RWPE1 (cell line): Measurements from ENCODE around the gene RFFL.
"Not testable (repeated sequence)": the region's sequence is repeated elsewhere in the genome, so short reads cannot be mapped to it uniquely, and the experiment has no call there.

ENCODE experiments used
- CTCF ChIA-PET: fragments of 350-600 bp; sonication (Branson Sonifier 250); formaldehyde crosslinking; extraction: SDS; loops from one replicate; lab custom pipeline; 2021; lab: Yijun Ruan, JAX
- POLR2A ChIA-PET: fragments of 400-600 bp; formaldehyde crosslinking; extraction: SDS; loops from one replicate; lab custom pipeline; 2020; ENCODE audit warnings: antibody characterized with exemption; ENCODE audit not compliant: low non-redundant PET; lab: Yijun Ruan, JAX
- DNase-seq: peaks from one replicate; pipeline ENCODE4 v3.0.0; 2012; ENCODE audit warnings: low spot score
- H3K27ac ChIP-seq: fragments of 450-650 bp; 2 replicates; pipeline ENCODE4 v1.5.1; 2017
- CTCF ChIP-seq: fragments of 450-650 bp; conservative IDR thresholded peaks from 2 replicates; pipeline ENCODE4 v1.5.1; 2017; ENCODE audit warnings: low read depth, mild to moderate bottlenecking

RFFL gene

GRCh38 chr17:35063514-35064223 lies at the start of gene RFFL:
RFFL (minus strand) TSS chr17:35063707; CDS start chr17:35026553, 37,154 bp downstream.
- peak; percentile 96 for DNase-seq
- CTCF ChIA-PET = interaction anchor here (0.8 to 1.1 kb wide), 2 partner anchors 24 to 39 kb away, joined by 3 to 4 read pairs; no protein-coding TSS in a partner anchor
- POLR2A ChIA-PET = no interaction called here
- TF ChIP-seq CTCF = peak; percentile 23; the same call in 1 of the 2 replicates
- peak within 1 kb of the TSS; percentile 91 for H3K27ac ChIP-seq

GRCh38 chr17:35110791-35111190 lies 47.3 kb upstream of the RFFL start:
- H3K27ac ChIP-seq, POLR2A ChIA-PET, CTCF ChIA-PET, DNase-seq: not testable (repeated sequence)

GRCh38 chr17:35104844-35105450 lies 41.4 kb upstream of the RFFL start:
- DNase-seq = no peak
- TF ChIP-seq CTCF = no peak
- CTCF ChIA-PET = no interaction called here
- POLR2A ChIA-PET = no interaction called here
- H3K27ac ChIP-seq = no peak overlapping the region

GRCh38 chr17:35103271-35103670 lies 39.8 kb upstream of the RFFL start:
- CTCF ChIA-PET = interaction anchor here (0.6 to 2.2 kb wide), 4 partner anchors 14 to 684 kb away, joined by 3 to 7 read pairs (median 4); no protein-coding TSS in a partner anchor
- POLR2A ChIA-PET = no interaction called here
- DNase-seq = no peak
- no peak for TF ChIP-seq CTCF
- H3K27ac ChIP-seq = no peak overlapping the region

- CTCF ChIA-PET = interaction anchor here (0.6 to 2.2 kb wide), 3 partner anchors 12 to 869 kb away, joined by 4 to 7 read pairs (median 4); no protein-coding TSS in a partner anchor
- H3K27ac ChIP-seq = no peak overlapping the region
- POLR2A ChIA-PET = no interaction called here
- DNase-seq = no peak
- TF ChIP-seq CTCF = no peak
Observed at GRCh38 chr17:35101725-35102124, 38.2 kb upstream of the RFFL start.

GRCh38 chr17:35101036-35101435 lies 37.5 kb upstream of the RFFL start:
- no peak overlapping the region for H3K27ac ChIP-seq
- no peak for TF ChIP-seq CTCF
- POLR2A ChIA-PET = no interaction called here
- DNase-seq = no peak
- CTCF ChIA-PET = no interaction called here

- CTCF ChIA-PET = no interaction called here
- POLR2A ChIA-PET = no interaction called here
Observed at GRCh38 chr17:35099908-35100307, 36.4 kb upstream of the RFFL start.

More at GRCh38 chr17:35099908-35100307, 36.4 kb upstream of the RFFL start:
- no peak overlapping the region for H3K27ac ChIP-seq
- TF ChIP-seq CTCF = no peak
- DNase-seq = no peak
